LNCaP clone FGC (cell line): ENCODE data around the gene CIT.

Source experiments
- DNase-seq: peaks from one replicate; pipeline ENCODE4 v3.0.0-alpha.2; 2011; ENCODE audit warnings: low read depth
- H3K4me3 ChIP-seq: 2 replicates; pipeline ENCODE4 v1.5.1; 2011; ENCODE audit warnings: mild to moderate bottlenecking, low read depth, low read length, control low read depth
- CTCF ChIP-seq: IDR thresholded peaks from 2 replicates; pipeline ENCODE4 v1.5.1; 2012; ENCODE audit warnings: mild to moderate bottlenecking; ENCODE audit not compliant: control insufficient read depth, insufficient read depth; ENCODE audit errors: extremely low read depth

CIT gene

GRCh38 chr12:119678459-119678858 lies 198.7 kb downstream of the CIT start:
- DNase-seq, result no peak
- no peak overlapping the region for H3K4me3 ChIP-seq
- no peak for TF ChIP-seq CTCF

GRCh38 chr12:119676573-119676972 lies 200.5 kb downstream of the CIT start:
- H3K4me3 ChIP-seq, result no peak overlapping the region
- DNase-seq, result no peak
- peak; percentile 14; the same call in 1 of the 2 replicates for TF ChIP-seq CTCF

- TF ChIP-seq CTCF, result no peak
- H3K4me3 ChIP-seq, result no peak overlapping the region
- DNase-seq, result no peak
Measured at GRCh38 chr12:119676022-119676421, 201.1 kb downstream of the CIT start.

- no peak for TF ChIP-seq CTCF
- no peak for DNase-seq
- no peak overlapping the region for H3K4me3 ChIP-seq
Measured at GRCh38 chr12:119674560-119674959, 202.6 kb downstream of the CIT start.

- DNase-seq, result no peak
- no peak overlapping the region for H3K4me3 ChIP-seq
- no peak for TF ChIP-seq CTCF
Measured at GRCh38 chr12:119673634-119674033, 203.5 kb downstream of the CIT start.

GRCh38 chr12:119672194-119672593 lies 204.9 kb downstream of the CIT start:
- no peak for TF ChIP-seq CTCF
- no peak for DNase-seq
- H3K4me3 ChIP-seq, result no peak overlapping the region

GRCh38 chr12:119671070-119671469 lies 206.1 kb downstream of the CIT start:
- H3K4me3 ChIP-seq, result no peak overlapping the region
- no peak for TF ChIP-seq CTCF
- no peak for DNase-seq
